ENCODE measurements around the gene IFI30. TPM values are rescaled to one million over a fixed set of nuclear protein-coding genes. Genes with fewer than 3 reads are reported as not detected.

Gene IFI30
- total and polyA plus RNA-seq, 7 donors, result 9.1 to 412 (median 45.7) TPM

GRCh38 chr19:18185538-18185937 is 11.9 kb downstream of the IFI30 start:
- Histone ChIP-seq H3K4me3 (no peak overlapping the region), H3K4me1 (no peaks in the 10 kb centered on the region), H3K9me3 (no peaks in the 10 kb centered on the region), H3K36me3 (no peaks in the 10 kb centered on the region), H3K27me3 (no peaks in the 10 kb centered on the region), H3K27ac (no peak overlapping the region)
- WGBS, 2 donors, result 82 to 89% methylated on average over 6 of the region's 6 CpGs
- intact Hi-C loops (cut with DNase I), result no loop called here
- TF ChIP-seq EP300 (IDR thresholded peaks at IDR 0.05), result no peak
- no peak for TF ChIP-seq POLR2A (IDR thresholded peaks at IDR 0.05)
- TF ChIP-seq CTCF (IDR thresholded peaks at IDR 0.05), result no peak
- no peak for TF ChIP-seq POLR2AphosphoS5 (IDR thresholded peaks at IDR 0.05)
- DNase-seq, result no peak

- H3K27me3 ChIP-seq, result no peaks in the 10 kb centered on the region
Measured at GRCh38 chr19:18190278-18190677, 16.7 kb downstream of the IFI30 start.

GRCh38 chr19:18191640-18192062 is 18.0 kb downstream of the IFI30 start:
- WGBS, 2 donors, result 44 to 71% methylated on average over 5 of the region's 5 CpGs
- TF ChIP-seq CTCF (IDR thresholded peaks at IDR 0.05) (no peak), POLR2AphosphoS5 (IDR thresholded peaks at IDR 0.05) (no peak), EP300 (IDR thresholded peaks at IDR 0.05) (no peak), POLR2A (IDR thresholded peaks at IDR 0.05) (no peak)
- peak overlapping the region in 3 of 4 donors; percentile 55 to 91 (median 70) for H3K4me3 ChIP-seq
- no peaks in the 10 kb centered on the region for H3K27me3 ChIP-seq
- DNase-seq, result no peak
- H3K36me3 ChIP-seq, result peaks cover 0 to 11% (median 0%) of the 10 kb centered on the region in 4 donors
- peaks cover 0 to 31% (median 24%) of the 10 kb centered on the region in 4 donors for H3K4me1 ChIP-seq
- no peaks in the 10 kb centered on the region for H3K9me3 ChIP-seq
- peak overlapping the region; percentile 93 to 99 (median 96) for H3K27ac ChIP-seq
- intact Hi-C loops (cut with DNase I), result loop anchor here (5.0 kb wide), 1 partner anchor 39 kb away; the partner anchor contains the start of gene PIK3R2

More at GRCh38 chr19:18190278-18190677, 16.7 kb downstream of the IFI30 start:
- Histone ChIP-seq H3K36me3 (no peaks in the 10 kb centered on the region), H3K4me3 (no peak overlapping the region), H3K9me3 (no peaks in the 10 kb centered on the region), H3K4me1 (peaks cover 0 to 31% (median 23%) of the 10 kb centered on the region in 4 donors), H3K27ac (no peak overlapping the region)
- 92 to 93% methylated on average over 4 of the region's 4 CpGs for WGBS, 2 donors
- intact Hi-C loops (cut with DNase I), result loop anchor here (5.0 kb wide), 1 partner anchor 38 kb away; the partner anchor contains the start of gene PIK3R2
- DNase-seq, result no peak
- TF ChIP-seq CTCF (IDR thresholded peaks at IDR 0.05) (no peak), POLR2A (IDR thresholded peaks at IDR 0.05) (no peak), EP300 (IDR thresholded peaks at IDR 0.05) (no peak), POLR2AphosphoS5 (IDR thresholded peaks at IDR 0.05) (no peak)

- TF ChIP-seq EP300 (IDR thresholded peaks at IDR 0.05) (no peak), POLR2A (IDR thresholded peaks at IDR 0.05) (peak; percentile 90 to 93), POLR2AphosphoS5 (IDR thresholded peaks at IDR 0.05) (peak; percentile 96 to 98 (median 98))
- Histone ChIP-seq H3K4me3 (peak within 1 kb of the TSS; percentile 75 to 91 (median 84)), H3K36me3 (peaks cover 0 to 20% (median 3%) of the 10 kb centered on the region in 4 donors), H3K27me3 (no peaks in the 10 kb centered on the region), H3K4me1 (peaks cover 0 to 31% (median 24%) of the 10 kb centered on the region in 4 donors), H3K27ac (peak within 1 kb of the TSS; percentile 95 to 99 (median 98)), H3K9me3 (no peaks in the 10 kb centered on the region)
- intact Hi-C loops (cut with DNase I), result loop anchor here (1.0 to 5.0 kb wide), 2 partner anchors 11 to 41 kb away; partner anchors contain the start of genes PIK3R2 and RAB3A
- 0% methylated on average over 74 of the region's 74 CpGs for WGBS, 2 donors
- peak; percentile 100 for DNase-seq
Measured at GRCh38 chr19:18192673-18193387, 19.2 kb downstream of the IFI30 start, which contains the start of gene MPV17L2. MPV17L2 (plus strand) TSS chr19:18193218; CDS start chr19:18193282, 64 bp downstream.
